GM10248 (cell line): Measurements from ENCODE around the gene KIF27.
"Not testable (repeated sequence)": the region's sequence is repeated elsewhere in the genome, so short reads cannot be mapped to it uniquely, and the experiment has no call there.

ENCODE experiments used
- CTCF ChIA-PET: fragments of 300-600 bp; sonication (Branson Sonifier 250); formaldehyde crosslinking; extraction: SDS; loops from one replicate; lab custom pipeline; 2021; ENCODE audit warnings: antibody characterized with exemption; lab: Yijun Ruan, JAX
- POLR2A ChIA-PET: fragments of 350-650 bp; sonication (Branson Sonifier 250); formaldehyde crosslinking; extraction: SDS; loops from one replicate; lab custom pipeline; 2020; ENCODE audit warnings: antibody characterized with exemption; lab: Yijun Ruan, JAX
- DNase-seq: peaks from one replicate; pipeline ENCODE4 v3.0.0; 2012; ENCODE audit errors: extremely low spot score
- TF ChIP-seq, protein P1 (sequence below): IDR thresholded peaks from 2 replicates; pipeline ENCODE4 v1.5.1; 2012; ENCODE audit warnings: mild to moderate bottlenecking, low read depth; ENCODE audit errors: extremely low read depth, missing control alignments, control extremely low read depth

Gene KIF27

DNA sequence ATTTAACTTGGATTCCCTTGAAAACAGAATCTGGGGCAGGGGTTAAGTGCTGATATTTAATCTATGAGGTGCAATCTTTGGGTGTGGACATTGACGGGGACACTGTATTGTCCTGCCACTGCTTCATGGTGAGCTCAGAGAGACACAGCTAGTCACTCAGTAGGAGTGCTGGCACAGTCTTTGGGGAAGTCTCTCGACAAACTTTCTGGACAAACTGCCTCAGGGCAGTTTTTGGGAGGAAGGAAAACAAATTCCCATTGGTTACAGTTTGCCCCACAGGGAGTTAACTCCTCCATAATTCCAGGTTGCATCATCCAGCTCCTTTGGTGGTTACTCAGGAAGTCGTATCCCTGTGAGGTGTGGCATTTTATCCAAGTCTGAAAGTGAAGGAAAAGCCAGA is 40.9 kb upstream of the KIF27 start:
- ChIA-PET POLR2A (interaction anchor here (0.6 to 1.1 kb wide), 5 partner anchors 9 to 345 kb away, joined by 3 to 5 read pairs (median 3); no protein-coding TSS in a partner anchor), CTCF (interaction anchor here (0.7 to 2.8 kb wide), 4 partner anchors 12 to 299 kb away, joined by 3 to 8 read pairs (median 4); partner anchors contain the start of gene KIF27)

DNA sequence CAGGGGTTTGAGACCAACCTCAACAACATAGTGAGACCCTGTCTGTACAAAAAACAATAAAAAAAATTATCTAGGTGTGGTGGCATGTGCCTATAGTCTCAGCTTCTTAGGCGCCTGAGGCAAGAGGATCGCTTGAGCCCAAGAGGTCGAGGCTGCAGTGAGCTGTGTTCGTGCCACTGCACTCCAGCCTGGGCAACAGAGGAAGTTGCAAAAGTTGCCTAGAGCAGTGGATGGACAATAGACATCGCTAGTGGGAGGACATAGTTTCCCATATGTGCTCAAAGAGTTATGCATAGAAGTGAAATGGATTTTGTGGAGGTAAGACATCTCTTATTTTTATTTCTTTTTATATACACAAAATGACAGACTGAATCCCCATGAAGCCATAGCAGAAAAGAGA is 39.8 kb upstream of the KIF27 start:
- POLR2A ChIA-PET, result interaction anchor here (1.0 kb wide), 2 partner anchors 9 to 12 kb away, joined by 3 read pairs; no protein-coding TSS in a partner anchor
- TF ChIP-seq, protein P1, sequence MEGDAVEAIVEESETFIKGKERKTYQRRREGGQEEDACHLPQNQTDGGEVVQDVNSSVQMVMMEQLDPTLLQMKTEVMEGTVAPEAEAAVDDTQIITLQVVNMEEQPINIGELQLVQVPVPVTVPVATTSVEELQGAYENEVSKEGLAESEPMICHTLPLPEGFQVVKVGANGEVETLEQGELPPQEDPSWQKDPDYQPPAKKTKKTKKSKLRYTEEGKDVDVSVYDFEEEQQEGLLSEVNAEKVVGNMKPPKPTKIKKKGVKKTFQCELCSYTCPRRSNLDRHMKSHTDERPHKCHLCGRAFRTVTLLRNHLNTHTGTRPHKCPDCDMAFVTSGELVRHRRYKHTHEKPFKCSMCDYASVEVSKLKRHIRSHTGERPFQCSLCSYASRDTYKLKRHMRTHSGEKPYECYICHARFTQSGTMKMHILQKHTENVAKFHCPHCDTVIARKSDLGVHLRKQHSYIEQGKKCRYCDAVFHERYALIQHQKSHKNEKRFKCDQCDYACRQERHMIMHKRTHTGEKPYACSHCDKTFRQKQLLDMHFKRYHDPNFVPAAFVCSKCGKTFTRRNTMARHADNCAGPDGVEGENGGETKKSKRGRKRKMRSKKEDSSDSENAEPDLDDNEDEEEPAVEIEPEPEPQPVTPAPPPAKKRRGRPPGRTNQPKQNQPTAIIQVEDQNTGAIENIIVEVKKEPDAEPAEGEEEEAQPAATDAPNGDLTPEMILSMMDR, result no peak
- CTCF ChIA-PET, result interaction anchor here (0.9 to 2.8 kb wide), 4 partner anchors 16 to 300 kb away, joined by 3 to 8 read pairs (median 4); no protein-coding TSS in a partner anchor
- DNase-seq, result no peak

More for the DNA sequence above, 40.9 kb upstream of the KIF27 start:
- TF ChIP-seq, protein P1, result no peak
- no peak for DNase-seq

DNA sequence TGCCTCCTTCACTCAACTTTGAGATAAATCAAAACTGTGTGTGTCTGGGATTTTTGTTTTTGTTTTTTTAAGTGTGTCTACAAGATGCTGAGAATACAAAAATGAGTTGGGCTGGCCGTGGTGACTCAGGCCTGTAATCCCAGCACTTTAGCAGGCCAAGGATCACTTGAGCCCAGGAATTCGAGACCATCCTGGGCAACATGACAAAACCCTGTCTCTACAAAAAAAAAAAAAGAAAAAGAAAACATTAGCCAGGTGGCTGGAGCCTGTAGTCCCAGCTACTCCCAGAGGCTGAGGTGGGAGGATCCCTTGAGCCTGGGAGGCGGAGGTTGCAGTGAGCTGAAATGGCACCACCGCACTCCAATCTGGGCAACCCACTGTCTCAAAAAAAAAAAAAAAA is 37.8 kb upstream of the KIF27 start:
- POLR2A ChIA-PET, result interaction anchor here (0.7 kb wide), 1 partner anchor 16 kb away, joined by 4 read pairs; no protein-coding TSS in a partner anchor
- TF ChIP-seq, protein P1, result no peak
- no peak for DNase-seq
- CTCF ChIA-PET, result no interaction called here

DNA sequence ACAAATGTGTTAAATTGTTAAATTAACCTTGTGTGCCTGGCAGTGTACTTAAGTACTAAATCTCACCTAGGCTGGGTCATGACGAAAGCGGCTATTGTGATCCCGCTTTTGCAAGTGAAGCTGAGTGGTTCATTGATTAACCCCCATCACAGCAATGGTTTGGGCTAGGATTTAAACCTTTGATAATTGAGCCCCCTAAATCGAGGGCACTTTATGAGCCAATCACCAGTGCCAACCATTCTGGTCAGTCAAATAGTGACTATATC is 35.9 kb upstream of the KIF27 start:
- CTCF ChIA-PET, result interaction anchor here (1.7 kb wide), 1 partner anchor 10 kb away, joined by 8 read pairs; no protein-coding TSS in a partner anchor
- no peak for DNase-seq
- POLR2A ChIA-PET, result no interaction called here
- TF ChIP-seq, protein P1, result no peak

DNA sequence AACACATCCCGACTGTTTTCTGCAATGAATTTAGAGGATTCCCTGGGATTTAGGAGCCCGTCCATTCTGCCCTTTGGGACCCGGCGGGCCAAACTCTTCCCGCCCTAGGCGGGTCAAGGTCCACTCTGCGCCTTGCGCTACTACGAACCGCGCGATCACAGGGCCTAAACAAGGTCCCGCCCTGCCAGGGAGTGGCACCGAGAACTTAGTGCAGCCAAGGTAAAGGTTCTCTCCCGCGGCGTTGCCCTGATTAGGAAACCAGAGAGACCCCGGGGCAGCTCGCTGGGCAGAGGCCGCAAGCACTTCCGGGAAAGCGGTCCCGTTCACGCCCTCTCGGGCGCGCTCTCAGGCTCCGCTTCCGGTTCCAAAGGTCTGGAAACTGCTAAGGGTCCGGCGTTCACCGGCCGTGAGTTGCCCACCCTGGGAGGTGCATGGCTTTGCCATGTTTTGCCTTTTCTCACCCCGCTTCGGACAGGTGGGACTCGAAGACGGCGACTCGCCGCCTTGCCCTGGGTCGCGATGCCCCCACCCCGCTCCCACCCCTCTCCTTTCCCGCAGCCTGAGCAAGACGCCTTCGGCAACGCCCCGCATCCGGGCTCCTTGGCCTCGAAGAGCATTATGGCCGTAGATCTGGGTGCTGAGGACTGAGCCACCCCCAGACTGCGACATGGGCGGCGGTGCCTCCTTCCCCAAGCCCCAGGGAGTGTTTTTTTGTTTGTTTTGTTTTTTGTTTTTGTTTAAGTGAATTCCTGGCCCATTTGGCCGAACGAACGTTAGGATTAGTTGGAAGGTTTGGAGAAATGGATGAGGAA is 35.4 kb upstream of the KIF27 start:
- DNase-seq, result peak; percentile 76
- ChIA-PET CTCF (interaction anchor here (0.9 to 1.0 kb wide), 3 partner anchors 10 to 304 kb away, joined by 3 to 6 read pairs (median 3); no protein-coding TSS in a partner anchor), POLR2A (interaction anchor here (0.6 to 0.7 kb wide), 2 partner anchors 17 to 357 kb away, joined by 3 to 7 read pairs; no protein-coding TSS in a partner anchor)
- TF ChIP-seq, protein P1, result no peak

DNA sequence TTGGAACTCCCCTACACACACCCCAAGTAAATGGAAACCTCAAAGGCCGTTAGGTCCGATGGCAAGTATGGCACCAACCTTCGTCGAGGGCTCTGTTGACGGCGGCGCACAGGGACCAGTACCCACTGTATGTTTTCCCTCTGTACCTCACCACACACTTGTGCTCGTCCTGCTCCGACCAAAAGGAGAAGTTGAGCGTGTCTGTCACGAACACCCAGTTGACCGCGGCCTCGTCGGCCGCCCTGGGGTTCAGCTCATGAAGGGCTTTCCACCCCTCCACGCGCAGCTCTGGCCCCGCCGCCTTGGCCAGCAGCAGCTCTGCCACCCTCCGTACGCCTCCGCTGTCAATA is 34.8 kb upstream of the KIF27 start:
- ChIA-PET CTCF (interaction anchor here (0.9 to 1.0 kb wide), 3 partner anchors 9 to 305 kb away, joined by 3 to 6 read pairs (median 3); no protein-coding TSS in a partner anchor), POLR2A (interaction anchor here (0.6 to 0.7 kb wide), 2 partner anchors 16 to 358 kb away, joined by 3 to 7 read pairs; no protein-coding TSS in a partner anchor)
- TF ChIP-seq, protein P1, result no peak
- DNase-seq, result peak; percentile 57

DNA sequence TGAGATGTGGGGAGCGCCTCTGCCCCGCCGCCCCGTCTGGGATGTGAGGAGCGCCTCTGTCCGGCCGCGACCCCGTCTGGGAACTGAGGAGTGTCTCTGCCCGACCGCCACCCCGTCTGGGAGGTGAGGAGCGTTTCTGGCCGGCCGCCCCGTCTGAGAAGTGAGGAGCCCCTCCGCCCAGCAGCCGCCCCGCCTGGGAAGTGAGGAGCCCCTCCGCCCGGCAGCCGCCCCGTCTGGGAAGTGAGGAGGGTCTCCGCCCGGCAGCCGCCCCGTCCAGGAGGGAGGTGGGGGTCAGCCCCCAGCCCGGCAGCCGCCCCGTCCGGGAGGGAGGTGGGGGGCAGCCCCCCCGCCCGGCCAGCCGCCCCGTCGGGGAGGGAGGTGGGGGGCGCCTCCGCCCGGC is 26.9 kb upstream of the KIF27 start:
- POLR2A ChIA-PET, CTCF ChIA-PET: not testable (repeated sequence)

More for the DNA sequence above, 26.9 kb upstream of the KIF27 start:
- DNase-seq, result not testable (repeated sequence)
